Esophagus squamous epithelium (tissue), 5 donors: ENCODE results near the gene SLC34A1. TPM values are rescaled to one million over a fixed set of nuclear protein-coding genes. Genes with fewer than 3 reads are reported as not detected.

ENCODE experiments used
- DNase-seq: peaks from one replicate; lab custom pipeline; 2025; lab: John Stamatoyannopoulos, UW
- H3K27ac ChIP-seq, 4 donors: fragments of 200-600 bp; sonication (generic); one replicate each; pipeline ENCODE4 v1.5.1; 2016 to 2019; ENCODE audit warnings: mild to moderate bottlenecking in 1 of 4
- H3K27me3 ChIP-seq, 4 donors: fragments of 200-600 bp; sonication (generic); 1 replicate in 3 of 4; 2 replicates in 1 of 4; pipeline versions ENCODE4 v1.5.1 to v1.6.0; 2017 to 2021; ENCODE audit warnings: antibody characterized with exemption in 1 of 4
- H3K36me3 ChIP-seq, 3 donors: fragments of 200-600 bp; sonication (generic); one replicate each; pipeline ENCODE4 v1.5.1; 2016 to 2019
- H3K4me1 ChIP-seq, 3 donors: fragments of 200-600 bp; sonication (generic); one replicate each; pipeline ENCODE4 v1.5.1; 2017 to 2019
- H3K4me3 ChIP-seq, 4 donors: fragments of 200-600 bp; sonication (generic); 1 replicate in 3 of 4; 2 replicates in 1 of 4; pipeline ENCODE4 v1.5.1; 2016 to 2019; ENCODE audit warnings: mild to moderate bottlenecking in 2 of 4, moderate library complexity in 1 of 4
- H3K9me3 ChIP-seq, 3 donors: fragments of 200-600 bp; sonication (generic); one replicate each; pipeline ENCODE4 v1.5.1; 2016 to 2019
- POLR2A ChIP-seq, 4 donors: fragments of 450-650 bp; IDR thresholded peaks; one replicate each; pipeline ENCODE4 v1.6.1; 2017; ENCODE audit warnings: antibody characterized with exemption in 4 of 4, mild to moderate bottlenecking in 4 of 4, moderate library complexity in 3 of 4
- WGBS, 2 donors: methylation state at CpG; one replicate each; pipeline ENCODE4 v1.1.5; 2018; 5-methylcytosine and 5-hydroxymethylcytosine counted together
- intact Hi-C: fragments of 100-400 bp; cut with DNase I; formaldehyde crosslinking; loops from one replicate; pipeline ENCODE4 v1.15.0; 2022
- total RNA-seq, 4 donors: library from RNA; depleted of rRNA; stranded (reverse); fragments of >200 nt; gene quantifications; one replicate each; pipeline ENCODE4 v1.1.0, GENCODE V29; 2016
- TF ChIP-seq, protein P1 (sequence below), 6 experiments: fragments of 450-650 bp in 4 of 6; fragments of 200-600 bp in 2 of 6; sonication (generic) in 2 of 6; IDR thresholded peaks; one replicate each; pipeline ENCODE4 v1.5.1; 2016 to 2019; ENCODE audit warnings: antibody characterized with exemption in 6 of 6, mild to moderate bottlenecking in 4 of 6, moderate library complexity in 4 of 6
- donor health status: DM: yes; HTN: yes; CAD: no.

SLC34A1 gene
- total RNA-seq, 4 donors from 2014 or later, result 0.15 to 0.47 (median 0.25) TPM

DNA sequence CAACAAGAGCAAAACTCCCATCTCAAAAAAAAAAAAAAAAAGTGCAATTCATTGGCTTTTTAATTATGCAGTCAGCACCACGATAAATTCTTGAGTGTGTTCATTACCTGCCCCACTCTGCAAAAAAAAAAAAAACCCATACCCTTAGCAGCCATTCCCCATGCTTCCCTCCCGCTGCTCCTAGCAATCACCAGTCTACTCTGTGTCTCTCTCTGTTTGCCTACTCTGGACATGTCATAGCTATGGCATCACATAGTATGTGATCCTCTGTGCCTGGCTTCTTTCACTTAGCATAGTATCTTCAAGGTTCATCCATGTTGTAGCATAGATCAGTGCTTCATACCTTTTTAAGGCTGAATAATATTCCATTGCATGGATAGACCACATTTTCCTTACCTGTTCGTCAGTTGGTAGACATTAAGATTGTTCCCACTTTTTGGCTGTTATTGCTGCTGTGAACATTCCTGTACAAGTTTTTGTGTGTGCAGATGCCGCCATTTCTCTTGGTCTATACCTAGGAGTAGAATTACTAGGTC lies 55.4 kb downstream of the SLC34A1 start:
- Histone ChIP-seq H3K36me3 (peaks cover 31 to 72% (median 31%) of the 10 kb centered on the region in 3 donors), H3K27me3 (no peaks in the 10 kb centered on the region)
- 90 to 96% methylated on average over 4 of the region's 4 CpGs for WGBS, 2 donors

GRCh38 chr5:177440211-177440989 lies 56.2 kb downstream of the SLC34A1 start:
- no peaks in the 10 kb centered on the region for H3K9me3 ChIP-seq
- peaks cover 0 to 26% (median 0%) of the 10 kb centered on the region in 3 donors for H3K4me1 ChIP-seq
- intact Hi-C loops, result no loop called here
- H3K27me3 ChIP-seq, result no peaks in the 10 kb centered on the region
- WGBS, 2 donors, result 70 to 89% methylated on average over 2 to 5 of the region's 24 CpGs
- H3K4me3 ChIP-seq, result no peak overlapping the region
- TF ChIP-seq, protein P1, sequence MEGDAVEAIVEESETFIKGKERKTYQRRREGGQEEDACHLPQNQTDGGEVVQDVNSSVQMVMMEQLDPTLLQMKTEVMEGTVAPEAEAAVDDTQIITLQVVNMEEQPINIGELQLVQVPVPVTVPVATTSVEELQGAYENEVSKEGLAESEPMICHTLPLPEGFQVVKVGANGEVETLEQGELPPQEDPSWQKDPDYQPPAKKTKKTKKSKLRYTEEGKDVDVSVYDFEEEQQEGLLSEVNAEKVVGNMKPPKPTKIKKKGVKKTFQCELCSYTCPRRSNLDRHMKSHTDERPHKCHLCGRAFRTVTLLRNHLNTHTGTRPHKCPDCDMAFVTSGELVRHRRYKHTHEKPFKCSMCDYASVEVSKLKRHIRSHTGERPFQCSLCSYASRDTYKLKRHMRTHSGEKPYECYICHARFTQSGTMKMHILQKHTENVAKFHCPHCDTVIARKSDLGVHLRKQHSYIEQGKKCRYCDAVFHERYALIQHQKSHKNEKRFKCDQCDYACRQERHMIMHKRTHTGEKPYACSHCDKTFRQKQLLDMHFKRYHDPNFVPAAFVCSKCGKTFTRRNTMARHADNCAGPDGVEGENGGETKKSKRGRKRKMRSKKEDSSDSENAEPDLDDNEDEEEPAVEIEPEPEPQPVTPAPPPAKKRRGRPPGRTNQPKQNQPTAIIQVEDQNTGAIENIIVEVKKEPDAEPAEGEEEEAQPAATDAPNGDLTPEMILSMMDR (IDR thresholded peaks at IDR 0.05), result no peak
- no peak for TF ChIP-seq POLR2A (IDR thresholded peaks at IDR 0.05)
- no peak for DNase-seq
- no peak overlapping the region for H3K27ac ChIP-seq
- peaks cover 23 to 64% (median 23%) of the 10 kb centered on the region in 3 donors for H3K36me3 ChIP-seq

More for the DNA sequence above, 55.4 kb downstream of the SLC34A1 start:
- Histone ChIP-seq H3K4me3 (no peak overlapping the region), H3K9me3 (no peaks in the 10 kb centered on the region), H3K4me1 (peaks cover 0 to 18% (median 0%) of the 10 kb centered on the region in 3 donors), H3K27ac (no peak overlapping the region)
- intact Hi-C loops, result no loop called here
- no peak for TF ChIP-seq POLR2A (IDR thresholded peaks at IDR 0.05)
- TF ChIP-seq, protein P1 (IDR thresholded peaks at IDR 0.05), result no peak
- no peak for DNase-seq

- Histone ChIP-seq H3K4me3 (no peak overlapping the region), H3K27ac (no peak overlapping the region), H3K27me3 (no peaks in the 10 kb centered on the region), H3K9me3 (no peaks in the 10 kb centered on the region), H3K36me3 (peaks cover 17 to 56% (median 18%) of the 10 kb centered on the region in 3 donors), H3K4me1 (peaks cover 2 to 34% (median 6%) of the 10 kb centered on the region in 3 donors)
- intact Hi-C loops, result no loop called here
- no peak for TF ChIP-seq POLR2A (IDR thresholded peaks at IDR 0.05)
- TF ChIP-seq, protein P1 (IDR thresholded peaks at IDR 0.05), result no peak
- 60 to 75% methylated on average over 3 to 12 of the region's 26 CpGs for WGBS, 2 donors
- no peak for DNase-seq
Observed at GRCh38 chr5:177440990-177441780, 57.0 kb downstream of the SLC34A1 start.

- peaks cover 12 to 45% (median 13%) of the 10 kb centered on the region in 3 donors for H3K4me1 ChIP-seq
- 72% methylated on average over 13 of the region's 20 CpGs; no CpG with 5 or more reads in 1 of the 2 donors for WGBS, 2 donors
- no peak overlapping the region for H3K4me3 ChIP-seq
- H3K27ac ChIP-seq, result no peak overlapping the region
- no peaks in the 10 kb centered on the region for H3K9me3 ChIP-seq
- intact Hi-C loops, result no loop called here
- no peak for TF ChIP-seq POLR2A (IDR thresholded peaks at IDR 0.05)
- TF ChIP-seq, protein P1 (IDR thresholded peaks at IDR 0.05), result no peak
- H3K36me3 ChIP-seq, result peaks cover 11 to 45% (median 14%) of the 10 kb centered on the region in 3 donors
- DNase-seq, result no peak
- H3K27me3 ChIP-seq, result peaks cover 0 to 9% (median 0%) of the 10 kb centered on the region in 4 donors
Observed at GRCh38 chr5:177442066-177442826, 58.0 kb downstream of the SLC34A1 start.
